H9 (cell line): Measurements from ENCODE around the gene E2F7. TPM values are rescaled to one million over a fixed set of nuclear protein-coding genes. Genes with fewer than 3 reads are reported as not detected.

Source experiments
- DNase-seq: peaks from one replicate; pipeline ENCODE4 v3.0.0-alpha.2; 2017
- H2AFZ ChIP-seq: one replicate; pipeline ENCODE4 v1.6.1; 2013; ENCODE audit warnings: mild to moderate bottlenecking, low read length, control low read depth, moderate library complexity
- H2AK5ac ChIP-seq: 2 replicates; pipeline ENCODE4 v1.6.1; 2013; ENCODE audit warnings: low read length, control low read depth, mixed read lengths; ENCODE audit not compliant: insufficient read length
- H2BK120ac ChIP-seq: one replicate; pipeline ENCODE4 v1.6.1; 2013; ENCODE audit warnings: low read depth, mild to moderate bottlenecking, low read length, control low read depth, inconsistent platforms; ENCODE audit not compliant: poor library complexity, severe bottlenecking
- H2BK12ac ChIP-seq: 2 replicates; pipeline ENCODE4 v1.6.1; 2013; ENCODE audit warnings: low read length, control low read depth, mixed read lengths, low read depth; ENCODE audit not compliant: insufficient read length
- H2BK15ac ChIP-seq: 2 replicates; pipeline ENCODE4 v1.6.1; 2013; ENCODE audit warnings: low read depth, low read length, control low read depth
- H2BK20ac ChIP-seq: one replicate; pipeline ENCODE4 v1.6.1; 2013; ENCODE audit warnings: low read depth, mild to moderate bottlenecking, low read length, control low read depth, inconsistent platforms; ENCODE audit not compliant: poor library complexity, severe bottlenecking
- H2BK5ac ChIP-seq: 2 replicates; pipeline ENCODE4 v1.6.1; 2013; ENCODE audit warnings: low read length, control low read depth, mixed read lengths; ENCODE audit not compliant: insufficient read length
- H3K14ac ChIP-seq: 2 replicates; pipeline ENCODE4 v1.6.1; 2013; ENCODE audit warnings: low read length, control low read depth; ENCODE audit not compliant: insufficient read depth
- H3K18ac ChIP-seq: 2 replicates; pipeline ENCODE4 v1.6.1; 2013; ENCODE audit warnings: low read depth, mild to moderate bottlenecking, mixed read lengths, low read length, control low read depth; ENCODE audit not compliant: insufficient read length
- H3K23ac ChIP-seq: 2 replicates; pipeline ENCODE4 v1.6.1; 2013; ENCODE audit warnings: low read length, control low read depth, mixed read lengths, low read depth; ENCODE audit not compliant: insufficient read length
- H3K23me2 ChIP-seq: 2 replicates; pipeline ENCODE4 v1.6.1; 2013; ENCODE audit warnings: low read depth, mild to moderate bottlenecking, mixed read lengths, low read length, control low read depth; ENCODE audit not compliant: insufficient read length, poor library complexity, severe bottlenecking
- H3K27ac ChIP-seq: 2 replicates; pipeline ENCODE4 v1.5.1; 2013; ENCODE audit warnings: low read length, control low read depth, mixed read lengths, low read depth; ENCODE audit not compliant: insufficient read length
- H3K27me3 ChIP-seq: 2 replicates; pipeline ENCODE4 v1.6.1; 2013; ENCODE audit warnings: low read length, control low read depth, inconsistent platforms; ENCODE audit not compliant: insufficient read depth
- H3K4ac ChIP-seq: 2 replicates; pipeline ENCODE4 v1.6.1; 2013; ENCODE audit warnings: low read depth, mild to moderate bottlenecking, control low read depth, inconsistent platforms, low read length, moderate library complexity
- H3K4me1 ChIP-seq: 2 replicates; pipeline ENCODE4 v1.6.1; 2013; ENCODE audit warnings: low read length, control low read depth, inconsistent platforms; ENCODE audit not compliant: insufficient read depth
- H3K4me2 ChIP-seq: 2 replicates; pipeline ENCODE4 v1.6.1; 2013; ENCODE audit warnings: low read length, control low read depth, mixed read lengths; ENCODE audit not compliant: insufficient read length, insufficient read depth
- H3K56ac ChIP-seq: 2 replicates; pipeline ENCODE4 v1.6.1; 2013; ENCODE audit warnings: low read depth, mild to moderate bottlenecking, mixed read lengths, low read length, control low read depth; ENCODE audit not compliant: insufficient read length
- H3K79me1 ChIP-seq: 2 replicates; pipeline ENCODE4 v1.6.1; 2013; ENCODE audit warnings: low read depth, mild to moderate bottlenecking, moderate library complexity, low read length, control low read depth, inconsistent platforms; ENCODE audit not compliant: insufficient read depth, poor library complexity, severe bottlenecking
- H3K79me2 ChIP-seq: 2 replicates; pipeline ENCODE4 v1.6.1; 2013; ENCODE audit warnings: low read length, control low read depth, inconsistent platforms; ENCODE audit not compliant: insufficient read depth
- H3K9ac ChIP-seq: 2 replicates; pipeline ENCODE4 v1.6.1; 2013; ENCODE audit warnings: low read length, control low read depth, mixed read lengths; ENCODE audit not compliant: insufficient read length; ENCODE audit errors: extremely low read depth
- H3K9me3 ChIP-seq: one replicate; pipeline ENCODE4 v1.6.1; 2013; ENCODE audit warnings: low read depth, low read length, inconsistent platforms; ENCODE audit not compliant: control insufficient read depth
- H3T11ph ChIP-seq: one replicate; pipeline ENCODE4 v1.6.1; 2013; ENCODE audit warnings: mild to moderate bottlenecking, low read length, control low read depth, inconsistent platforms
- H4K20me1 ChIP-seq: one replicate; pipeline ENCODE4 v1.6.1; 2013; ENCODE audit not compliant: control insufficient read depth, insufficient read length, insufficient read depth
- H4K5ac ChIP-seq: 2 replicates; pipeline ENCODE4 v1.6.1; 2013; ENCODE audit warnings: low read depth, mild to moderate bottlenecking, mixed read lengths, low read length, control low read depth; ENCODE audit not compliant: insufficient read length
- H4K8ac ChIP-seq: replicated peaks from 2 replicates; pipeline ENCODE4 v1.6.1; 2013; ENCODE audit warnings: low read length, control low read depth, mixed read lengths, low read depth; ENCODE audit not compliant: insufficient read length
- H4K91ac ChIP-seq: 2 replicates; pipeline ENCODE4 v1.6.1; 2013; ENCODE audit warnings: low read depth, mild to moderate bottlenecking, moderate library complexity, mixed read lengths, low read length, control low read depth; ENCODE audit not compliant: insufficient read length
- H3K27ac Mint-ChIP-seq, 3 experiments: 2 replicates in 2 of 3; 3 replicates in 1 of 3; pipeline ENCODE4 v1.8.0; 2020 to 2021; ENCODE audit warnings: mixed read lengths in 3 of 3, mild to moderate bottlenecking in 1 of 3, moderate library complexity in 1 of 3
- H3K27me3 Mint-ChIP-seq: 2 replicates; pipeline ENCODE4 v1.8.0; 2021; ENCODE audit warnings: low read depth, mild to moderate bottlenecking, moderate library complexity, mixed read lengths
- H3K36me3 Mint-ChIP-seq, 3 experiments: 2 replicates in 2 of 3; 3 replicates in 1 of 3; pipeline ENCODE4 v1.8.0; 2020 to 2021; ENCODE audit warnings: low read depth in 3 of 3, mixed read lengths in 3 of 3; ENCODE audit not compliant: insufficient read depth in 1 of 3
- H3K4me1 Mint-ChIP-seq, 2 experiments: 2 replicates each; pipeline ENCODE4 v1.8.0; 2020; ENCODE audit warnings: mixed read lengths in 2 of 2
- H3K4me3 Mint-ChIP-seq, 2 experiments: 2 replicates in 1 of 2; 3 replicates in 1 of 2; pipeline ENCODE4 v1.8.0; 2020 to 2021; ENCODE audit warnings: mild to moderate bottlenecking in 2 of 2, mixed read lengths in 2 of 2, moderate library complexity in 1 of 2
- H3K9me3 Mint-ChIP-seq, 2 experiments: 2 replicates in 1 of 2; 3 replicates in 1 of 2; pipeline ENCODE4 v1.8.0; 2020; ENCODE audit warnings: mild to moderate bottlenecking in 2 of 2, mixed read lengths in 2 of 2, moderate library complexity in 1 of 2
- CTCF ChIP-seq: fragments of 200-600 bp; sonication (generic); conservative IDR thresholded peaks from 3 replicates; pipeline ENCODE4 v1.8.0; 2021; ENCODE audit warnings: antibody characterized with exemption, mild to moderate bottlenecking
- WGBS: extraction: QIAGEN DNeasy Blood & Tissue Kit; methylation state at CpG from one replicate; pipeline ENCODE4 v1.1.7; 2013; ENCODE audit warnings: missing lambda C conversion rate, low lambda C conversion rate, mixed read lengths; ENCODE audit not compliant: insufficient read length; ENCODE audit errors: extremely low coverage; 5-methylcytosine and 5-hydroxymethylcytosine counted together
- total RNA-seq: library from RNA; stranded (reverse); gene quantifications from 2 replicates; pipeline ENCODE4 v1.2.1, GENCODE V29; 2021

Gene E2F7
- total RNA-seq, 1 experiment from 2014 or later: 24.5 TPM

DNA sequence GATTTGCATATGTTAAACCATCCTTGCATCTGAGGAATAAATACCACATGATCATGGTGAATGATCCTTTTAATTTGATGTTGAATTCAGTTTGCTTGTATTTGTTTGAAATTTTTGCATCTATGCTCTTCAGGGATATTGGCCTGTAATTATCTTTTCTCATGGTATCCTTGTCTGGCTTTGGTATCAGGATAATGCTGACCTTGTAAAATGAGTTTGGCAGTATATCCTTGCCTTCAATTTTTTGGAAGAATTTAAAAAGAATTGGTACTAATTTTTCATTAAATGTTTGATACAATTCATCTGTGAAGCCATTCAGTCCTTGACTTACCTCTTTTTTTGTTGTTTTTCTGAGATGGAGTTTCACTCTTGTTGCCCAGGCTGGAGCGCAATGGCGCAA lies 85.2 kb downstream of the E2F7 start:
- H3K4me1 Mint-ChIP-seq: peaks cover 3 to 4% of the 10 kb centered on the region in 2 experiments; a peak in 2 of 4 replicates
- Histone ChIP-seq H3K4me2 (no peak overlapping the region), H4K5ac (no peak overlapping the region)

More for the DNA sequence above, 85.2 kb downstream of the E2F7 start:
- Mint-ChIP-seq H3K36me3 (peaks cover 4 to 23% (median 8%) of the 10 kb centered on the region in 3 experiments), H3K9me3 (peaks cover 24 to 27% of the 10 kb centered on the region in 2 experiments), H3K27me3 (no peaks in the 10 kb centered on the region), H3K27ac (no peak overlapping the region), H3K4me3 (no peak overlapping the region)
- Histone ChIP-seq H3K23ac (no peak overlapping the region), H3K27me3 (no peaks in the 10 kb centered on the region), H4K91ac (no peak overlapping the region), H2BK5ac (no peak overlapping the region), H3K18ac (no peak overlapping the region), H4K8ac (no peak overlapping the region), H2AFZ (no peak overlapping the region), H3K56ac (no peak overlapping the region), H2BK12ac (no peak overlapping the region), H3T11ph (no peak overlapping the region), H3K9ac (no peak overlapping the region), H3K23me2 (no peaks in the 10 kb centered on the region), H4K20me1 (no peaks in the 10 kb centered on the region), H3K9me3 (no peaks in the 10 kb centered on the region), H3K14ac (no peak overlapping the region), H3K4ac (no peak overlapping the region), H2BK20ac (no peak overlapping the region), H3K79me2 (no peaks in the 10 kb centered on the region), H3K27ac (no peak overlapping the region), H3K4me1 (peaks cover 2% of the 10 kb centered on the region; the same call in 1 of the 2 replicates), H2BK120ac (no peak overlapping the region), H2AK5ac (no peak overlapping the region), H2BK15ac (no peak overlapping the region), H3K79me1 (no peaks in the 10 kb centered on the region)
- TF ChIP-seq CTCF: no peak
- no CpG with 5 or more reads among the region's 2 CpGs for WGBS
- DNase-seq: no peak
